HG03460 (cell line): ENCODE data around the gene MEX3C.

Source experiments
- ATAC-seq: cut with Tn5 transposase; IDR thresholded peaks from one replicate; pipeline ENCODE4 v1.9.1; 2021; ENCODE audit not compliant: unreplicated experiment

The MEX3C gene

DNA sequence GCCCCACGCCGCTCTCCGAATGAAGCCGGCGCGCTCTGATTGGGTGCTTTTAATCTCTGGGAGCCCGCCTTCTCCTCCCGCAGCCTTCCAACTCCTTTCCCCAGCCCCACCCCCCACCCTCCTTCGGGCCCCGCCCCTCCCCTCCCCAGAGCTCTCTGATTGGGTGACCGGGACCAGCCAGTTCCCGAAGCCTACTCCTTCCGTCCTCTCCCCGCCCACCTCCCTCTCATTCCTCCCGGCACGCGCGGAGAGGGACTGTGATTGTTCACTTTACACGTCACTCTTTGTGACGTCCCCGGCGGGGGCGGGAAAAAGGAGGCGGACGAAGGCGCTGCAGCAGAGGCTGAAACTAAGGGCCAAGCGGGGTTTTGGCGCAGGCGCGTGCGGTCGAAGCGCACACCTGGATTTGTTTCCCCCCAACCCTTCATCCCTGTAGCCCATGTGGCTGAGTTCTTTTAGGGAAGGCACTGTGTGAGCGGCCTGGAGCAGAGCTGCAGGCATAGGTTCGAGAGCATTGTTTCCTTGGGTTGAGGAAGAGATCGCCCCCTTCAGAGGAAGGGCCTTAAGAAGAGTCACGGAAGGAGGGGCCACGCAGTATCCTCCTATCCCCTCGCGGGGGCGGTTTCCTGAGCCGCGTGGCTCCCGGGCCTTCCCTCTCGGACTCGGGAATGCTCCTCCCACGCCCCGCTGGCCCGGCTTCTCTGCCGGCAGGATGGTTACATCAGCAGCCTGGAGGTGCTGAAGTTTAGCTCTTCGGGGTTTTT is at the start of gene MEX3C:
MEX3C (minus strand) TSS at position 21 of the 764 bp plus-strand sequence. CDS start 361 bp downstream, outside the sequence.
- peak; percentile 77 for ATAC-seq

DNA sequence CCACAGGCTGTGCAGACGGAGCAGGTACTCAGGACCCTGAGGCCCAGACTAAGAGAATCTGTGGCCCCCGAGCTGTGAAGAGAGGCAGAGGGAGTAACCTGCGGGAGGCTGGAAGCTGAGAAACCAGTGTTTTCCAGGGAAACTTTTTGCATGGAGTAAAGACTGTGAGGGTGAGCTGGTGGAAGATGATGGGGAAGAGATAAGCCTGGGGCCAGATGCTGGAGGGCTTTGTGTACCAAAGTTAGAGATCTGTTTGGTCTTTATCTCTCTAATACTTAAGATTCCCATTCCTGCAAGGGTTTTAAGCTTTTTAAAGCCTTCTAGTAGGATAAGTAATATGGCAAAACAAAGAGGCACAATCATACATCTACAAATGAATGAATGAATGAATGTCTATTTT is 43.7 kb upstream of the MEX3C start:
- ATAC-seq: no peak

DNA sequence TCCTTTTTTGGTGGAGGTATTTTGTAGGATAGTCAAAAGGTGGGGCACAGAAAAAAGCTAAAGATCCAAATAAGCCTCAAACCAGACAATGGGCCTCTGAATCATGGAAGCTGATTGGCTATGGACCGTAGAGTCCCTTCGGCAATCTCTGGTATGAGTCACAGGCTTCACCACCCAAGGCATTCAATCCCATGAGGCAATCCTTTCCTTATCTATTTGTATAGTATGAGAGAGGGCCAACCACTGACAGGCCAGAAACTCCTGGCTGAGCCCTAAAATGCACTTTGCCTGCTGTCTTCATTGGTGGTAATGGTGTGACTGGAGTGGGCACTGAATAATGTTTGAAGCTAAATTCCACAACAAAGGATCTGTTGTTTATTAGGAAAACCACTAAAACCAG is 38.7 kb upstream of the MEX3C start:
- ATAC-seq: no peak

DNA sequence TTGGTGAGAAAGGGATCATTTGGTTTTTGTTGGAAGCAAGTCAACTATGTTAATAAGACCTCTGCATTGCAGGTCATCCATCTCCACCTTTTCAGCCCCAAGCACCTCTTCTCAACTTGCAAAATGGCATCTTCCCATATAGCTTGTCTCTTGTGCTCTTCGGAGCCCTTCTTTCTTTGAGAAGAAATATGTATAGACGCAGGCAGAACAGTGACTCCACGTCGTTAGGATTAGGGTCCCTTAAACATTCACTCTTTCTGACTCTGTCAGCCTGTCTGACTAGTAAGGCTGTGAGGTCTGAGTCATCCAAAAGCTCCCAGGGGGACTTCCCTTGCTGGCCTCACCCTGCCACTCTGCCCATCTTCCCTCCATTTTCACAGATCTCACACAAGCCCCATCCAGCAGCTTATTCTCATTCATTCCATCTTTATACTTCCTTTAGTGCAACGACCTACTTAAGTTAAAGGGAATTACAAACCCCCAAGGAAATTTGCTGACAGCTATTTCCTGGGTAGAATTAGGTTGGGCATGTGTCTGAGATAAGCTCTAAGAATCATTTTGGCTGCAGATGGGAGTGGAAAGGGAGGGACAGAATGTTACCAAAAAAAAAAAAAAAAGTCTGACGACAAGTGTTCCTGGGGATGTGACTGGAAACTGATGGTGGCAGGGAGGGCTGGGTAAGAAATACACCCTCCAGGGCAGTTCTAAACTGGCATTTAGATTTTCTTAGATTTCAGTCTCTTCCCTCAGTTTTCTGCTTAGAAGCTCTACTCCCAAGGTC is 37.7 kb upstream of the MEX3C start:
- peak; percentile 90 for ATAC-seq

DNA sequence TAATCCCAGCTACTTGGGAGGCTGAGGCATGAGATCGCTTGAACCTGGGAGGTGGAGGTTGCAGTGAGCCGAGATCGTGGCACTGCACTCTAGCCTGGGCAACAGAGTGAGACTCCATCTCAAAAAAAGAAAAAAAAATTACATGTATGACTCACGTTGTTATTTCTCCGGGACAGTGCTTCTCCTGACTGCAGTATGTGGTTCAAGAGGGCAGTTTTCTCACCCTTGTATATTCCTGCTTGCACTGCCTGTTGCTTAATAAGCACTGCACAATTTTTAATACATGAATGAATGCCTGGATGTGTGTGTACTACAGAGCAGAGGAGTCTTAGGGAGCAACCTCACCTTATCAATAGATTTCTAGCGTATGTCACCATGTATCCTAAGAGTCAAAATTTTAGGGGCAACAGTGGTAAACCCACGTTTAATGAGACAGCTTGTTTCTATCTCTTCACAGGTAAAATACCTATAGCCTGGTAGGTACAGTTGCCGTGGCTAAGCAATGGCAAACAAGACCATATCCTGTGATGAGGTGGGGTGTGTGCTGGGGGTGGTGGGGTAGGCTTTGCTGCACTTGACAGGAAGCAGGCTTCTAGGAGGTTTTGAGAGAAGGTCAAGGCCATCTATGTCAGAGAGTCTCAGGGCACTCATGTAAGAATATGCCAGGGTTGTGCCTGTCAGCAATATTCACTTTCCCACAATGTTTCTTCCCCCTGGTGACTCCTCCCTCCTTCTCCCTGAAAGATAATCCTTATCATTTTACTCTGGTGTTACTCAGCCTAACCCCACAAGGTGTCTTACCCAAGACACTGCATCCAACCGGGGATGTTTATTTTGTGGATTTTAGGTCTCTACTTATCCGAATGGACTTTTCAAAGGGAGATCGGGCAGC is 36.9 kb upstream of the MEX3C start:
- no peak for ATAC-seq

DNA sequence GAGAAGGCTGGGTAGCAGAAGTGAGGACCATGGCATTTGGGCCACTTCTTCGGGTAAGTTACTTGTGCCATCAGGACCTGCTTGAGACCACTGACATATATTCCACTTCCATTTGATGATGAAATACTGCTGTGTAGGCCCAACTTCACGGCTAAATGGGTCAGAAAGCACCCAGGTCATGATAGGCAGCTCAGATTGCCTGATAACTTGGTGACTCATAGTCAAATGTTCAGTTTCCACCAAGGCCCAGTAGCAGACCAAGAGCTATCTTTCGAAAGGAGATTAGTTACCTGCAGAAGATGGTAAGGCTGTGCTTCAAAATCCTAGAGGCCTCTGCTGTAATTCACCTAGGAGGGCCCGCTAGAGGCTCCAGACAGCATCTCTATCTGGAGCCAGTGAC is 31.8 kb upstream of the MEX3C start:
- ATAC-seq: no peak

DNA sequence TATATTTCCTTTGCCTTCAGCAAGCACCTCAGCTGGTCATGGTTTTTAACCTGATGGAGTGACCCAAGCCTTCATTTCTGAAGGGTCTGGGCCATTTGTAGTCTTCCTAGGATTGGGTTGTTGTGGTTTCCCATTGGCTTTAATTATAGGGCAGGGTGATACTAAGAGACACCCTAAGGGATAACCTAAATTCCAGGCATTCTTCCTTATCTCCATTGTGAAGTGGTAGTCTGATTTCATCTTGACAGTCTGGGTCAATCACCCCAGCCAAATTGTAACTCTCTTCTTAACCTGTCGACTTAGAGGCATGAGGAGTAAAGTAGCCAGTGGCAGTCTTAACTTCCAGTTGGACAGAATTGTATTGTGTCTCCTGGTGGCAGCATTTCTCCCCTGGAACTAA is 30.2 kb upstream of the MEX3C start:
- ATAC-seq: no peak

DNA sequence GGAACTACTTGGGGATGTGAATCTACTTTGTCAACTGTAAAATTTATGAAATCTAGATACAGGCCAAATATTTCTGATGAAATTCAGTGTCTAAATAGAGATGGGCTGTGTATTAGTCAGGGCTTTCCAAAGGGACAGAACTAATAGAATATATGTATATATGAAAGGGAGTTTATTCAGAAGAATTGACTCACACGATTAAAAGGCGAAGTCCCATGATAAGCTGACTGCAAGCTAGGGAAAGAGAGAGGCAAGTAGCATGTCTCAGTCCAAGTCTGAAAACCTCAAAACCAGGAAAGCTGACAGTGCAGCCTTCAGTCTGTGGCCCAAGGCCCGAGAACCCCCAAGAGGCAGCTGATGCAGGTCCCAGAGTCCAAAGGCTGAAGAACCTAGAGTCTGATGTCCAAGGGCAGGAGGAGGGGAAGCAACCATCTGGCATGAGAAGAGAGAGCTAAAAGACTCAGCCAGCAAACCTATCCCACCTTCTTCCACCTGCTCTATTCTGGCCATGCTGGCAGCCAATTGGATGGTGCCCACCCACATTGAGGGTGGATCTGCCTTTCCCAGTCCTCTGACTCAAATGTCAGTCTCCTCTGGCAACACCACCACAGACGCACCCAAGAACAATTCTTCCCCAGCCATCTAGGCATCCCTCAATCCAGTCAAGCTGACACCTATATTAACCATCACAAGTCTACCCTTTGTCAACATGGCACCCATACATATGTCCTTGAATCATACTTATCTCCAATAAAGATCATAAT is 29.3 kb upstream of the MEX3C start:
- ATAC-seq: no peak

DNA sequence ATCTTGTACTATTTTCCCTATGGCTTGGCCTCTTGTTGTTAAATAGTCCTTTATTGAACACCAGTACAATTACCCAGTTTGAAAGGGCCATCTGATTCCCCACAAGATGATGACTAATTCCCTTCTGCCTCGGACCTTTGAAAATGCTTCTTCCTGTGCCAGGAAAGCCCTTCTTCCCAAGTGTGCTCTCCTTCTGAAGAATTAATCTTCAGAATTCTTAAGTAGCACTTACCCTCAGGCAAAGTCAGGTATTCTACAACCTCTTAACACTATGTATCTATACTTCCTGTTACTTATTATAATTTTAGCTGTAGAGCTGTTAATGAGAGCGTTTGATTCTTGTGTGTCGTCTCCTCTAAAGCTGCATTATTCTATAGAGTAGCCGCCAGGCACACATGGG is 28.6 kb upstream of the MEX3C start:
- ATAC-seq: no peak

DNA sequence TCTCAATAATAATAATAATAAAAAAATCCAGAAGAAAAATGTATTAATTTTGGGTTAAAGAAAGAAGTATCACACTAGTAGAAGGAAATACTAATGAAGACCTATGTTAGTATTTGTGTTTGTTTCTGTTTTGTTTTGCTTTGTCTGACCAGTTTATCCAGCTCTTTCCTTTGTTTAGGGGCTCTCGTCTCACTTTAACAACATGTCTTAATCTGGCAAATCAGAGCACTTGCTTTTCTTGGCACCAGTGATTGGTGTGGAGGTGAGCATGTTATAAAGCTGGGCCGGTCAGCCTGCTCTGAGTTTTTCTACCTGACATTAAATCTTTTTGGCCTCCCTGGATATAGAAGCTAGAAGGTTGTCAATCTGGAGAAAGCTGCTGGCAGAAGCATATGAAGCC is 15.1 kb upstream of the MEX3C start:
- ATAC-seq: no peak

DNA sequence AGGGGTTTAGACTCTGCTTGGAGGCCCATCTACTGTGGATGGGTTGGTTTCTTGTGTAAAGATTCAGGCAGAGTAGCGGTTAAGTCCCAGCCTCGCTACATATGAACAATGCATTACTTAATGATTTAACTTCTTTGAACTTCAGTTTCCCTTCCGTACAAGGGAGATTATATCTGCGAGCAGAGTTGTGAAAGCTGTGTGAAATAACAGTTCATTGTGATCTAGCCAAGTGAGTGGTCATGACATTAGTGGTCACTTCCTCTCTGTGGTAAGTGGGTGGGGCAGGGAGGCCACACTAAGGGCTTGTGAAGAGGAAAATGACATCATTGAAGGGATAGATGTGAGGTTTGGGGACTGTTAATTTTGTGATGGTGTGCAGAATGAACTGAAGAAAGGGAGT is 14.1 kb upstream of the MEX3C start:
- peak; percentile 99 for ATAC-seq

DNA sequence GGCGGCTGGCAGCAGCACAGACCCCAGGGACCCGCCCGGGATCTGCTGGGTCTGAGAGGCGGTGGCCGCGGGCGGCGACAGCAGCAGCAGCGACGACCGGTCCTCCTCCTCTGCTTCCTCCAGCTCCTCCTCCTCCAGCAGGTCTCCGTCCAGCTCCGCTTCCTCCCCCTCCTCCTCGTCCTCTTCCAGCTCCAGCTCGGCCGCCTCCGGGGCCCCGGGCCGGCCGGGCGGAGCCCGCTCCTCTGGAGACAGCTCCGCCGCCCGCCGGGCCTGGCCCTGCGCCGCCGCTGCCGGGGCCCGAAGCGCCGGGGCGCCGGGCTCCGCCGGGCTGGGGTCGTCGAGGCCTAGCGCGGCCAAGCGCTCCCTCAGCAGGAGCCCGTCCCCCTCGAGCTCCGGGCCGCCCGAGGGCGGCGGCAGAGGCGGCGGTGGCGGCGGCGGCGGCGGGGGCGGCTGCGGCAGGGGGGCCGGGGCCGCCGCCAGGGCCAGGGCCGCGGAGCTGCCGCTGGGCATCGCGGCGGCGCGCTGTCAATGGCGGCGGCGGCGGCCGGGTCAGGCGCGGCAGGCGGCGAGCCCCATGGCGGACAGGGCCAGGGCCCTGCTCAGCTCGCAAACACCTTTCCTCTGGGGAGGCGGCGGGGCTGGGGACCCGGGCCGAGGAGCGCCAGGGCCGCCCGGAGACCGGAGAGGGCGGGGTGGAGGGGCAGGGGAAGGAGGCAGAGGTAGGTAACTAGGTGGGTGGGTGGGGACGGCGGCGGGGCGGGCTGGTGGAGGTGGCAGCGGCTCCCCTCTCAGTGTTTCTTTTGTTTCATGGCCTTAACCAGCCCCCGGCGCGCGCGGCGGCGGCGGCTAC is 445 bp downstream of the MEX3C start:
- ATAC-seq: peak; percentile 4

DNA sequence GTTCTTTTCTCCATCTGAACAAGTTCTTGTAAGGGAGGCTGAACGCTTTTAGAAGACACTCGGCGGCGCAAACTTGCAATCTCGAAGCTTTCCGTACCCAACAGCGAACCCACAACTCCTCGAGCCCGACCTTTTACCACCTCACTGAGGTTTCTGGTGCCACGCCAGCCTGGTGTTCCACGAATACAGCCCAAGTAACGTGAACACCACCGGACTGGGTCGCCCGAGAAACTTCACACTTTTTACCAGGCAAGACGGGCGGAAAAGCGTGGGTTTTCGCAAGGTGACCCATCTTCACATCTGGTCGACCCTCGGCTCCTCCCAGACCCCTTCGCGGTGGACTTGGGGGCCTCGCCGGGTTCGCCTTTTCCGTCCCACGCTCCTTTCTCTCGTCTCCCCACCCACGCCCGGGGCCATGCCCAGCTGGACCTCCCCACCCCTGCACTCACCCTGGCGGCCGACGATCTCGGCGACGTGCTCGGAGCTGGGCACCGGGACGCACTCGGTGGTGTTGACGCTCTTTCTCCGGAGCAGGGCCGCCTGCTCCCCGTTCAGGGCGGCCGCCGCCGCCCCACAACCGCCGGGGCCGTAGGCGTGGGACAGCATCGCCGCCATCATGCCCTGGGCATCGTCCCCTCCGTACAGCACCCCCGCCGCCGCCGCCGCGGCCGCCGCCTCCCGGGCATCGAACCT is 1.2 kb downstream of the MEX3C start:
- ATAC-seq: peak; percentile 0

DNA sequence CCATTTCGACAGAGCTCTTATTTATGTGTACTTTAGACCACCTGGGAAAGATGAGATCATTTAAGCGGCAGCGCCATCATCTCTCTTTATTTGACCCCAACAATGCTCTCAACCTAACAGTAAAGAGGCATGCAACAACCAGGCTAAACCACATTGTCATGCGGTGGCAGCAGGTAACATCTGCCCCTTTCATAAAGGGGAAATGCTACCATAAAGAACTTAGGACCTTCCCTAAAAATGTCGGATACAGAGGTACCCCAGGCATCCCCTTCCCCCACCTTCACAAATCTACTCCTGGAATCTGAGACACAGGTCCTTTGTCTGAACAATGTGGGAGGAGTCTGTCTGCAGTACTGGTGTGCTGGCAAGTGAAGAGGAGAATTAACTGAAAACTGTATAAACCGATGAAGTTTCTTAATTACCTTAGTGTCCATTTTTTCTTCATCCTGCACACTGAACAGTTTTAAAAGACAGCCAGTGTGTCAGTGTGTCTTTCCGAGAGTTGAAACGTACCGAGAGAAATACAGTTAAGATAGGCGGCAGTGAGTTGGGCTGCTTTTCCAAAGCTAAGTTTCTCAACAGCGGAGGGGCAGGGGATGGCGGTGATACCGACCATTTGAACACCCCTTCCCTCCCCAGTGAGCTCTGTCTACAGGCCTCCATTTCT is 1.9 kb downstream of the MEX3C start:
- ATAC-seq: no peak

DNA sequence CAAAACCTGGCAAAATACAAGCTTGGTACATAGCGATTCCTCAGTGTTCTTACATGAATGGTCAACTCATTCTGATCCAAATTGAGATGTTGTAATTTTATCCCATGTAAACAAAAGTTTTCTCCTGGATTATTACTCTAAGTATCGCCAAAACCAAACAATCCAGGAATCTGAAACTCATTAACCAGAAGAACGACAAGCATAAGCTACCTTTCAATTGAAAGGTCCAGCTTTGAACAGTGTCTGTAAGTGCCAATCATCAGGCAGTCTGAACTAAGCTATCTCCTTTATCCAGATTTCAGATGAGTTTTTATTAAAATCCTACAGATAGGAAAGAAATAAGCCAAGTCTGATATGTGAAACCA is 2.4 kb downstream of the MEX3C start:
- no peak for ATAC-seq

DNA sequence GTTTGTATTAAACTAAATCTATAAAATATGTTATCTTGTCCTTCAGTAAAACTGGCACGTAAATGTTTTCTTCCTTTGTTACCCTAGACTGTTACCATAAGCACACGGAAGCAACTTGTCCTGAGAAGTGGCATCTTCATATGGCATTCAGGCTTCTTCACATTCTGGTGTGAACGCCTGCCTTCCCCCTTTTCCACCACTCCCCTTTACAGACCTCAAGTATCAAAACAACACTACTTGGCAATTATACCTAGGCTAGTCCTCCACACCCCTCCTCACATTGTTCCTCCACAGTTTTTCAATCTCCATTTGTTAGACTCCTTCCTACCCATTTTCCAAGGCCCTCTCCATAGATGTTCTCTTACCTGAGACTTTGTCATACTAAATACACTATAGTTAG is 2.9 kb downstream of the MEX3C start:
- no peak for ATAC-seq

DNA sequence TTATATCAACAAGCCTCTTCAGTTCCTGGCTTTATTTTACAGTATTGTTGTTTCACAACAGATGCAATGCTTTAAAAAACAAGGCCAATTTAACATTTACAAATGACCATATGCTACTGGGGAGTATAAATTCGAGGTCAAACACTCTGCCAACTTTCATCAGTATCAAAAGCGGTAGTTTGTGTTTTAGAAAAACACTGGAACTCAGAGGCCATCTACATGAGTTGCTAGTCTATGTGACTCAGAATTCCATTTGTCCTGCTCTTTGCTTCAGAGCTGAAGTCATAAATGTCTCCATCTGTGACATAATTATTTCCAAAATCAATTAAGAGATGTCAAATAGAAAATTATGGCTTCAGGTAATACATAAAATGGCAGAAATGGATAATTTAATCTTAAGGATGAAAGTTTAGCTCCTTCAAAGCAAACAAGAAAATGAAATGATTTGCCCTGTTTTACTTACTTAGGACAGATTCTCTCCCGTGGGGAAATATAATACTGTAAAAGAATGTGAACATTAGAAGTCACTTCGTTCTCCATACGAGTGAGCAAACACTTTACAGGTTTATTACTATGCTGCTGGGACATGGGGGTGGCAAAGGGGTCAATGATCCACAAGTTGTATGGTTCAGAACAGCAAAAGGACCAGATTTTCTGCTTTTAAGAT is 3.7 kb downstream of the MEX3C start:
- no peak for ATAC-seq

DNA sequence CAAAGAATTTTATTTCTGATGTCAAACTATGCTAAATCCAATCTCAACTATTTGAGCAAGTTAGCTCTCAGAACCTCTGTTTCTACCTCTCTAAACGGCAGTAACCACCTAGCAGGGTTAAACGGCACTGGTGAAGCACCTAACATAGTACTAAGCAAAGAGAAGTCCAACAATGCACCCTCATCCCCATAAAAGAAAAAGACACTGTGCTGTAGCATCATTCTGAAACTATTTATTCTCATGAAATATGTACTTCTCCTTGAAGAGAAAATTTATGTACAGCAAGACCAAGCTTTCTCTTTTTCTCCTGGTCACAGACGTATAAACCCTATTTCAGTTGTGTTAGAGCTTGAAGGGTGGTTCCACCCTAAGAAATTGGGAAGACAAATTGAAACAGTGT is 4.8 kb downstream of the MEX3C start:
- ATAC-seq: no peak
